GM23338 (cell line): Measurements from ENCODE around the gene DNAJB2. TPM values are rescaled to one million over a fixed set of nuclear protein-coding genes. Genes with fewer than 3 reads are reported as not detected.

Experiments used
- ATAC-seq: fragments of 200-7000 bp; cut with Tn5 transposase; 3 replicates; pipeline ENCODE4 v1.9.1; 2020
- DNase-seq: peaks from one replicate; pipeline ENCODE4 v3.0.0-alpha.2; 2015; ENCODE audit warnings: low spot score
- H2AFZ ChIP-seq: fragments of 200-600 bp; sonication (generic); 2 replicates; pipeline ENCODE4 v1.8.0; 2016; ENCODE audit warnings: antibody characterized with exemption, mild to moderate bottlenecking, moderate library complexity
- H3F3A ChIP-seq: fragments of 200-600 bp; sonication (generic); replicated peaks from 2 replicates; pipeline ENCODE4 v1.8.0; 2017; ENCODE audit warnings: antibody characterized with exemption, mixed run types, low read depth
- H3K27ac ChIP-seq: fragments of 200-600 bp; sonication (generic); 2 replicates; pipeline ENCODE4 v1.6.1; 2016; ENCODE audit warnings: low read depth
- H3K27me3 ChIP-seq: fragments of 200-600 bp; sonication (generic); 2 replicates; pipeline ENCODE4 v1.8.0; 2016; ENCODE audit warnings: mild to moderate bottlenecking, mixed run types, moderate library complexity; ENCODE audit not compliant: insufficient read depth
- H3K36me3 ChIP-seq: fragments of 200-600 bp; sonication (generic); 2 replicates; pipeline ENCODE4 v1.8.0; 2016; ENCODE audit warnings: mild to moderate bottlenecking; ENCODE audit not compliant: insufficient read depth
- H3K4me1 ChIP-seq: fragments of 200-600 bp; sonication (generic); 2 replicates; pipeline ENCODE4 v1.8.0; 2016; ENCODE audit warnings: mild to moderate bottlenecking, moderate library complexity; ENCODE audit not compliant: insufficient read depth
- H3K4me2 ChIP-seq: fragments of 200-600 bp; sonication (generic); 2 replicates; pipeline ENCODE4 v1.7.1; 2017; ENCODE audit warnings: mixed run types
- H3K4me3 ChIP-seq: fragments of 200-600 bp; sonication (generic); 2 replicates; pipeline ENCODE4 v1.6.1; 2016; ENCODE audit warnings: mixed run types
- H3K79me2 ChIP-seq: fragments of 200-600 bp; sonication (generic); replicated peaks from 2 replicates; pipeline ENCODE4 v1.8.0; 2017; ENCODE audit warnings: mild to moderate bottlenecking; ENCODE audit not compliant: insufficient read depth
- H3K9me2 ChIP-seq: fragments of 200-600 bp; sonication (generic); 2 replicates; pipeline ENCODE4 v1.8.0; 2017; ENCODE audit not compliant: insufficient read depth
- H4K20me1 ChIP-seq: fragments of 200-600 bp; sonication (generic); replicated peaks from 2 replicates; pipeline ENCODE4 v1.8.0; 2017; ENCODE audit warnings: mild to moderate bottlenecking; ENCODE audit not compliant: insufficient read depth
- H3K27ac Mint-ChIP-seq: 2 replicates; pipeline ENCODE4 v1.8.0; 2020; ENCODE audit warnings: inconsistent platforms, mild to moderate bottlenecking, moderate library complexity, mixed read lengths
- H3K27me3 Mint-ChIP-seq: 3 replicates; pipeline ENCODE4 v1.8.0; 2022; ENCODE audit warnings: low read depth, mild to moderate bottlenecking, moderate library complexity, mixed read lengths, inconsistent platforms; ENCODE audit not compliant: insufficient read depth, poor library complexity
- H3K36me3 Mint-ChIP-seq: 3 replicates; pipeline ENCODE4 v1.8.0; 2021; ENCODE audit warnings: low read depth, mild to moderate bottlenecking, inconsistent platforms, moderate library complexity, mixed read lengths
- H3K4me1 Mint-ChIP-seq: 3 replicates; pipeline ENCODE4 v1.8.0; 2020; ENCODE audit warnings: mild to moderate bottlenecking, inconsistent platforms, mixed read lengths
- H3K4me3 Mint-ChIP-seq: 3 replicates; pipeline ENCODE4 v1.8.0; 2021; ENCODE audit warnings: moderate library complexity, mild to moderate bottlenecking, inconsistent platforms, mixed read lengths
- H3K9me3 Mint-ChIP-seq: 3 replicates; pipeline ENCODE4 v1.8.0; 2020; ENCODE audit warnings: moderate library complexity, mild to moderate bottlenecking, inconsistent platforms, mixed read lengths
- CREB1 ChIP-seq: fragments of 250-450 bp; sonication (Bioruptor Pico); IDR thresholded peaks from 2 replicates; pipeline ENCODE4 v1.5.0; 2020; ENCODE audit warnings: low read depth, mild to moderate bottlenecking, moderate library complexity
- EZH2 ChIP-seq: fragments of 200-600 bp; sonication (generic); IDR thresholded peaks from one replicate; pipeline ENCODE4 v1.8.0; 2017; ENCODE audit warnings: antibody characterized with exemption, mild to moderate bottlenecking, low read depth; ENCODE audit not compliant: unreplicated experiment
- EZH2phosphoT487 ChIP-seq: fragments of 200-600 bp; sonication (generic); IDR thresholded peaks from one replicate; pipeline ENCODE4 v1.8.1; 2018; ENCODE audit warnings: antibody characterized with exemption; ENCODE audit not compliant: unreplicated experiment
- JUNB ChIP-seq: IDR thresholded peaks from one replicate; pipeline ENCODE4 v1.6.1; 2016; ENCODE audit warnings: antibody characterized with exemption; ENCODE audit not compliant: unreplicated experiment
- NANOG ChIP-seq: IDR thresholded peaks from 2 replicates; pipeline ENCODE4 v1.6.1; 2016; ENCODE audit warnings: antibody characterized with exemption, borderline replicate concordance
- POLR2AphosphoS5 ChIP-seq: IDR thresholded peaks from 2 replicates; pipeline ENCODE4 v1.6.1; 2016; ENCODE audit warnings: antibody characterized with exemption, low read depth
- STAT1 ChIP-seq: IDR thresholded peaks from one replicate; pipeline ENCODE4 v1.6.1; 2016; ENCODE audit warnings: antibody characterized with exemption; ENCODE audit not compliant: unreplicated experiment
- ZNF114 ChIP-seq: fragments of 250-450 bp; sonication (Bioruptor Pico); IDR thresholded peaks from 2 replicates; pipeline ENCODE4 v1.5.0; 2020; ENCODE audit warnings: mild to moderate bottlenecking, moderate library complexity
- ZNF331 ChIP-seq: fragments of 250-450 bp; sonication (Bioruptor Pico); IDR thresholded peaks from 2 replicates; pipeline ENCODE4 v1.5.0; 2020; ENCODE audit warnings: low read depth, mild to moderate bottlenecking, moderate library complexity
- polyA plus RNA-seq: library from polyadenylated mRNA; unstranded; fragments of >200 nt; fragmentation: Nextera tagmentation; extraction: Ambion mirVana; gene quantifications from 2 replicates; pipeline ENCODE4 v1.2.1, GENCODE V29; 2016
- total RNA-seq: library from RNA; depleted of rRNA; stranded (reverse); fragments of >200 nt; shearing (Covaris generic); gene quantifications from 2 replicates; pipeline ENCODE4 v1.2.3, GENCODE V29; 2014
- TF ChIP-seq, protein P1 (sequence below): IDR thresholded peaks from one replicate; pipeline ENCODE4 v1.6.1; 2018; ENCODE audit warnings: antibody characterized with exemption; ENCODE audit not compliant: unreplicated experiment
- TF ChIP-seq, protein P2 (sequence below), 2 experiments: fragments of 200-600 bp in 1 of 2; sonication (generic) in 1 of 2; conservative IDR thresholded peaks; 2 replicates each; pipeline versions ENCODE4 v1.5.1 to v1.6.1; 2016 to 2017; ENCODE audit warnings: antibody characterized with exemption in 2 of 2, low read depth in 2 of 2, mild to moderate bottlenecking in 2 of 2, moderate library complexity in 1 of 2

The DNAJB2 gene
- total and polyA plus RNA-seq, 2 experiments from 2014 or later = 6.4 to 25.9 TPM

DNA sequence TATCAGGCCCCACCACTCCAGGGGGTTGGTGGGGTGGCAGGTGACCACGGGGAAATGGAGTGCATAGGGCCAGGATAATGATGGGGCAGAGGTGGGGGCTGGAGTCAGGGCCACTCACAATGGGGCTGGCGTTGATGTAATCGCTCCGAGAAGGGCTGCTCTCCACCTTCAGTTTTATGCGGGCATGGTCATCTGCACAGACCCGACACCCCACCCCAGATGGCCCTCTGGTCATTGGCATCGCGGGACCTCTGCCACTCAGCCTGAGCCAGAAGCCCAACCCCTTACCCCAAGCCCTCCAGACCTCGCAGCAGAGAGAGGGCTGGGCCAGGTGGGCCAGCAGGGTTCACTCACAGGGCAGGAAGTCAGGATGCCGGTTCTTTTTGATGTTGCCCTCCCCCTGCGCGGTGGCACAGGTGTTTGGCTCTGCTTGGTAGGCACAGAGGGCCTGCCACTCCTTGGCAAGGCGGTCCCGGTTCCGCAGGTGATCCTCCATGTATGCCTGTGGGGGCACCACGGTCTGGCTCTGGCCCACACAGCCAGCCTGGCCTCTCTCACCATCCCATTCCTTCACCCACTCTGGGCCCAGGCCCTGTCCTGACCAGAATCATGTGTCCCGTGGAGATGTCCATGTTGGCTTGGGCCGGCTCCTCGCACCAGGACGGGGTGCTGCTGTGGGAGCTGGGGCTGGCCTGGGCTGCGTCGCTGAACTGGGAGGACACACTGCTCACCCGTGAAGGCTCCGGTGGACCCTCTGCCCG lies 17.6 kb downstream of the DNAJB2 start:
- Histone ChIP-seq H3K9me2 (no peaks in the 10 kb centered on the region), H3K36me3 (no peaks in the 10 kb centered on the region), H3K4me1 (peaks cover 9% of the 10 kb centered on the region), H3K4me2 (no peak overlapping the region), H2AFZ (no peak overlapping the region), H3K79me2 (no peaks in the 10 kb centered on the region), H3K4me3 (no peak overlapping the region), H3F3A (peaks cover 5% of the 10 kb centered on the region; the same call in 1 of the 2 replicates), H4K20me1 (no peaks in the 10 kb centered on the region), H3K27ac (no peak overlapping the region), H3K27me3 (peaks cover 19% of the 10 kb centered on the region)
- TF ChIP-seq NANOG (no peak), CREB1 (CRISPR knock-in tag) (no peak), ZNF114 (CRISPR knock-in tag) (no peak), STAT1 (no peak), POLR2AphosphoS5 (no peak)
- Mint-ChIP-seq H3K27ac (no peak overlapping the region), H3K4me1 (peaks cover 12% of the 10 kb centered on the region), H3K4me3 (no peak overlapping the region), H3K36me3 (no peaks in the 10 kb centered on the region; the same call in 2 of the 3 replicates), H3K27me3 (peaks cover 36% of the 10 kb centered on the region), H3K9me3 (no peaks in the 10 kb centered on the region; the same call in 1 of the 3 replicates)
- DNase-seq = no peak
- no peak for ATAC-seq

DNA sequence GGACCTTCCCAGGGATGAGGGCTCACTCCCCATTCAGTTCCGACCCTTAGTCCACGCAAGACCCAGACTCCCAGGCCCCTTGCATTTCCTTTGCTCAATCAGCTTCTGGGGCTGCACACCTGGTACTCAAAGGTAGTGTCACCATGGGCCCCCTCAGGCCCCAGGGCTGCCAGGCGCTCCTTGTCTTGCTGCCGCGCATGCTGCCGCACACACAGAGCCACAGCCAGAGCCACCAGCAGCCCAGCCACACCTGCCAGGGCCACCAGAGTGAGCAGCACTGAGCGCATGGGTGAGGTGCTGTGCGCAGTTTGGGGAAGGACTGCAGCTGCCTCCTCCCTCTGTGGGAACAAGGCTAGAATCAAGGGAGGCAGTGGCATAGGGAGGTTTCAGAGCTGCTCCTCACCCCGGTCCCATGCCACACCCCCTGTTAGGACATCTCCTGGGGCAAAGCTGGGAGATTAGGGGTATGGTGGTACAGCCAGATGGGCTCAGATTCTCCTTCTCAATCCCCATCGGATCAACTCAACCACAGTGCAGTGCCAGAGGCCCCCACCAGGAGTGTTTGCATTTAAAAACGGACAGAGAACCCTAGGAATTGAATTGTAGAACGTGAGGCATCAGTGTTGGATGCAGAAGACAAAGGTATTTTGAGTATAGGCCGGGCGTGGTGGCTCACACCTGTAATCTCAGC lies 18.7 kb downstream of the DNAJB2 start:
- ATAC-seq (no peak), DNase-seq (no peak)
- H3K9me3 Mint-ChIP-seq = no peaks in the 10 kb centered on the region; the same call in 1 of the 3 replicates
- no peak for TF ChIP-seq ZNF331 (CRISPR knock-in tag)
- TF ChIP-seq POLR2AphosphoS5 = no peak
- TF ChIP-seq STAT1 = no peak
- TF ChIP-seq EZH2phosphoT487 = no peak
- TF ChIP-seq, protein P1, sequence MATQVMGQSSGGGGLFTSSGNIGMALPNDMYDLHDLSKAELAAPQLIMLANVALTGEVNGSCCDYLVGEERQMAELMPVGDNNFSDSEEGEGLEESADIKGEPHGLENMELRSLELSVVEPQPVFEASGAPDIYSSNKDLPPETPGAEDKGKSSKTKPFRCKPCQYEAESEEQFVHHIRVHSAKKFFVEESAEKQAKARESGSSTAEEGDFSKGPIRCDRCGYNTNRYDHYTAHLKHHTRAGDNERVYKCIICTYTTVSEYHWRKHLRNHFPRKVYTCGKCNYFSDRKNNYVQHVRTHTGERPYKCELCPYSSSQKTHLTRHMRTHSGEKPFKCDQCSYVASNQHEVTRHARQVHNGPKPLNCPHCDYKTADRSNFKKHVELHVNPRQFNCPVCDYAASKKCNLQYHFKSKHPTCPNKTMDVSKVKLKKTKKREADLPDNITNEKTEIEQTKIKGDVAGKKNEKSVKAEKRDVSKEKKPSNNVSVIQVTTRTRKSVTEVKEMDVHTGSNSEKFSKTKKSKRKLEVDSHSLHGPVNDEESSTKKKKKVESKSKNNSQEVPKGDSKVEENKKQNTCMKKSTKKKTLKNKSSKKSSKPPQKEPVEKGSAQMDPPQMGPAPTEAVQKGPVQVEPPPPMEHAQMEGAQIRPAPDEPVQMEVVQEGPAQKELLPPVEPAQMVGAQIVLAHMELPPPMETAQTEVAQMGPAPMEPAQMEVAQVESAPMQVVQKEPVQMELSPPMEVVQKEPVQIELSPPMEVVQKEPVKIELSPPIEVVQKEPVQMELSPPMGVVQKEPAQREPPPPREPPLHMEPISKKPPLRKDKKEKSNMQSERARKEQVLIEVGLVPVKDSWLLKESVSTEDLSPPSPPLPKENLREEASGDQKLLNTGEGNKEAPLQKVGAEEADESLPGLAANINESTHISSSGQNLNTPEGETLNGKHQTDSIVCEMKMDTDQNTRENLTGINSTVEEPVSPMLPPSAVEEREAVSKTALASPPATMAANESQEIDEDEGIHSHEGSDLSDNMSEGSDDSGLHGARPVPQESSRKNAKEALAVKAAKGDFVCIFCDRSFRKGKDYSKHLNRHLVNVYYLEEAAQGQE = no peak
- no peak for TF ChIP-seq ZNF114 (CRISPR knock-in tag)
- no peak for TF ChIP-seq NANOG
- TF ChIP-seq JUNB = no peak
- TF ChIP-seq CREB1 (CRISPR knock-in tag) = no peak
- TF ChIP-seq, protein P2, sequence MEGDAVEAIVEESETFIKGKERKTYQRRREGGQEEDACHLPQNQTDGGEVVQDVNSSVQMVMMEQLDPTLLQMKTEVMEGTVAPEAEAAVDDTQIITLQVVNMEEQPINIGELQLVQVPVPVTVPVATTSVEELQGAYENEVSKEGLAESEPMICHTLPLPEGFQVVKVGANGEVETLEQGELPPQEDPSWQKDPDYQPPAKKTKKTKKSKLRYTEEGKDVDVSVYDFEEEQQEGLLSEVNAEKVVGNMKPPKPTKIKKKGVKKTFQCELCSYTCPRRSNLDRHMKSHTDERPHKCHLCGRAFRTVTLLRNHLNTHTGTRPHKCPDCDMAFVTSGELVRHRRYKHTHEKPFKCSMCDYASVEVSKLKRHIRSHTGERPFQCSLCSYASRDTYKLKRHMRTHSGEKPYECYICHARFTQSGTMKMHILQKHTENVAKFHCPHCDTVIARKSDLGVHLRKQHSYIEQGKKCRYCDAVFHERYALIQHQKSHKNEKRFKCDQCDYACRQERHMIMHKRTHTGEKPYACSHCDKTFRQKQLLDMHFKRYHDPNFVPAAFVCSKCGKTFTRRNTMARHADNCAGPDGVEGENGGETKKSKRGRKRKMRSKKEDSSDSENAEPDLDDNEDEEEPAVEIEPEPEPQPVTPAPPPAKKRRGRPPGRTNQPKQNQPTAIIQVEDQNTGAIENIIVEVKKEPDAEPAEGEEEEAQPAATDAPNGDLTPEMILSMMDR (conservative IDR thresholded peaks at IDR 0.05; ENCODE audit: low read depth in 2 of 2) = no peak
- no peak for TF ChIP-seq EZH2

More for the DNA sequence above, 18.7 kb downstream of the DNAJB2 start:
- Mint-ChIP-seq H3K4me1 (peaks cover 12% of the 10 kb centered on the region), H3K36me3 (no peaks in the 10 kb centered on the region; the same call in 2 of the 3 replicates), H3K27ac (no peak overlapping the region), H3K27me3 (peaks cover 36% of the 10 kb centered on the region), H3K4me3 (no peak overlapping the region)
- H3K27me3 ChIP-seq = peaks cover 19% of the 10 kb centered on the region
- H3K4me2 ChIP-seq = no peak overlapping the region
- no peaks in the 10 kb centered on the region for H4K20me1 ChIP-seq
- H3K36me3 ChIP-seq = no peaks in the 10 kb centered on the region
- no peak overlapping the region for H3K27ac ChIP-seq
- H3K4me3 ChIP-seq = no peak overlapping the region
- peaks cover 5% of the 10 kb centered on the region; the same call in 1 of the 2 replicates for H3F3A ChIP-seq
- H3K4me1 ChIP-seq = peaks cover 9% of the 10 kb centered on the region
- H2AFZ ChIP-seq = no peak overlapping the region
- no peaks in the 10 kb centered on the region for H3K79me2 ChIP-seq
- no peaks in the 10 kb centered on the region for H3K9me2 ChIP-seq
